ENCODE results near the gene SNRNP35.
"Not testable (repeated sequence)": the region's sequence is repeated elsewhere in the genome, so short reads cannot be mapped to it uniquely, and the experiment has no call there.

The SNRNP35 gene

DNA sequence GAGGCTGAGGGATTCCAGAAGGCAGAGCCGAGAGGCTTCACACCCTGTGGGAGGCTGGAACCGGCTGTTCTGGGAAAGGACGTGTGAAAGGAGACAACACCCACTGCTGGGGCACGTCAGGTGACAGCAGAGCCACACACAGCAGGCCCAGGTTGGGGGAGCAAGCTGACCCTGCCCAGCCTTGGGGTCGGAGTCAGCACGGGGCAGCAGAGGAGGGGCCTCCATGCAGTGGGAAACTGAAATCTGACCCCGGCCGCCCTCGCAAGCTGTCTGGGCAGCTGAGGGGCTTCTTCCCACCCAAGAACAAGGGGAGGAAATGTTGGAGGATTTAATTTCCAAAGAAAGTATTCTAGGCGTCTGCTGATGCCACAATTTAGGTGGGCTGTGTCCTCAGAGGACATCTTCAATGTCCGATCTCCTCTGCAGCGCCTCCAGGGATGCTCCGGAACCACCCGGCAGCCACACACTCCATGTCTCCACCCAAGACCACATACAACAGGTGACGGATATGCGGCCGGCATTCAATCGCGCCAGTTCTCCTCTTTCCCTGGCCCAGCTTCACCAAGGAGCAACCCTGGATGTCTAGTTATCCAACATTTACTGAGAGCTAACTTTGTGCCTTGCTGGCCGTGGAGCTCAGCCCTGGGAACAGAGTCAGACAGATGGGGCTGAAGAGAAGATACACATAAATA lies 30.7 kb downstream of the SNRNP35 start:
- DNase-seq (ENCODE audit: low read depth, low spot score) = no peak

DNA sequence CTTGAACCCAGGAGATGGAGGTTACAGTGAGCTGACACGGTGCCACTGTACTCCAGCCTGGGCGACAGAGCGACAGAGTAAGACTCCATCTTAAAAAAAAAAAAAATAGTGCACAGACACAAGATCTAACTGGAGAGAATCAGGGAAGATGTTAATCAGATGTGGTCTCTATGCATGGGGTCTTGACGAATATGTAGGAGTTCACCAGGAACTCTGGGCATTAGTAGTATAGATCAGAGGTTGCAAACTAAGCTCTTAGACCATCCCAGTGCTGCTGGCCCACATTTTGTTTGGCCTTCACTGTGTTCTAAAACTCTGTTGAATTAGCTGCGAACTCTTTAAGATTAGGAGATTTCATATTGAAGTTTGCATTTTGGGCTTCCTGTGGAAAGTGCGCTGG lies 31.6 kb downstream of the SNRNP35 start:
- no peak for DNase-seq (ENCODE audit: low read depth, low spot score)

GRCh38 chr12:123490089-123490488 lies 32.1 kb downstream of the SNRNP35 start:
- no peak for DNase-seq (ENCODE audit: low read depth, low spot score)

DNA sequence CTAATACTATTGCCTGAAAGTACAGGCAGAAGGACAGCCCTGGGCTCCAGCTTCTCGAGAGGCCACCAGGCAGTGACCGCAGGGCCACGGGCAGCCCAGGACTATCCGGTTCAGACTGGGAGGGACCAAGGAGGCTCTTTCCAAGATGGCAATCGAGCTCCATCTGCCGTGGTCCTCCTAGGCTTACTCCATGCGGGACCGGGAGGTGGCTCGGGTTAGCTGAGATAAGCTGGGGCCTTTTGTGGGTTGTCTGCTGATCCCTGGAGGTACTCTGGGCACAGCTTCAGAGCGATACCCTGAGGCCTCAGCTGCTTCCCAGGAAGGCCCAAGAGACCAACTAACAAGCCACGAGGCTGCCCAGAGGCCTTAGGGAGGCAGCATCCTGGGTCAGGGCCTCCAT lies 33.1 kb downstream of the SNRNP35 start:
- no peak for DNase-seq (ENCODE audit: low read depth, low spot score)

GRCh38 chr12:123491481-123491880 lies 33.5 kb downstream of the SNRNP35 start:
- no peak for DNase-seq (ENCODE audit: low read depth, low spot score)

DNA sequence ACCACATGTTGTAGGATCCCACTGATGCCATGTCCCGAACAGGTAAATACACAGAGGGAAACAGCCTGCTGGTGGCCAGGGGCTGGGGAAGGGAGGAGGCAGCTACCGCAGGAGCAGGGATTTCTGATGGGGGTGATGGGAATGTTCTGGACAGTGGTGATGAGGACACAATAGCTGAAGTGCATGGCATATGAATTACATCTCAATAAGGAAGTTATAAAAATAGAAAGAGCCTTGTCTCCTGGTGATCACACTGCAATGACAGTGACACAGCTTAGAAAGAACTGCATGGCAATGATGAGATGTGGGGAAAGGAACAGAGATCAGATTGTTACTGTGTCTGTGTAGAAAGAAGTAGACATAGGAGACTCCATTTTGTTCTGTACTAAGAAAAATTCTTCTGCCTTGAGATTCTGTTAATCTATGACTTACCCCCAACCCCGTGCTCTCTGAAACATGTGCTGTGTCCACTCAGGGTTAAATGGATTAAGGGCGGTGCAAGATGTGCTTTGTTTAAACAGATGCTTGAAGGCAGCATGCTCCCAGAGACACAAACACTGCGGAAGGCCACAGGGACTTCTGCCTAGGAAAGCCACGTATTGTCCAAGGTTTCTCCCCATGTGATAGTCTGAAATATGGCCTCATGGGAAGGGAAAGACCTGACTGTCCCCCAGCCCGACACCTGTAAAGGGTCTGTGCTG lies 34.5 kb downstream of the SNRNP35 start:
- DNase-seq (ENCODE audit: low read depth, low spot score) = not testable (repeated sequence)

GRCh38 chr12:123494124-123494851 lies 36.3 kb downstream of the SNRNP35 start:
- DNase-seq (ENCODE audit: low read depth, low spot score) = no peak

DNA sequence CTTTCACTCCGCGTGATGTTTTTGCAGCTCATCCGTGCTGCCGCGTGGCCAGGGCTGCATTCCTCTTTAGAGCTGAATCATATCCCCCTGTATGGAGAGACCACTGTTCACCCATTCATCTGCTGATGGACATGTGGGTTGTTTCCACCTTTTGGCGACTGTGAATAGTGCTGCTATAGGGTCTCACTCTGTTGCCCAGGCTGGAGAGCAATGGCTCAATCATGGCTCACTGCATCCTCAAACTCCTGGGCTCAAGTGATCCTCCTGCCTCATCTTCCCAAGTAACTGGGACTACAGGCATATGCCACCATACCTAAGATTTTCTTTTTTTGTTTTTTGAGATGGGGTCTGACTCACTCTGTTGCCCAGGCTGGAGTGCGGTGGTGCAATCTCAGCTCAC lies 39.1 kb downstream of the SNRNP35 start:
- DNase-seq (ENCODE audit: low read depth, low spot score) = no peak

DNA sequence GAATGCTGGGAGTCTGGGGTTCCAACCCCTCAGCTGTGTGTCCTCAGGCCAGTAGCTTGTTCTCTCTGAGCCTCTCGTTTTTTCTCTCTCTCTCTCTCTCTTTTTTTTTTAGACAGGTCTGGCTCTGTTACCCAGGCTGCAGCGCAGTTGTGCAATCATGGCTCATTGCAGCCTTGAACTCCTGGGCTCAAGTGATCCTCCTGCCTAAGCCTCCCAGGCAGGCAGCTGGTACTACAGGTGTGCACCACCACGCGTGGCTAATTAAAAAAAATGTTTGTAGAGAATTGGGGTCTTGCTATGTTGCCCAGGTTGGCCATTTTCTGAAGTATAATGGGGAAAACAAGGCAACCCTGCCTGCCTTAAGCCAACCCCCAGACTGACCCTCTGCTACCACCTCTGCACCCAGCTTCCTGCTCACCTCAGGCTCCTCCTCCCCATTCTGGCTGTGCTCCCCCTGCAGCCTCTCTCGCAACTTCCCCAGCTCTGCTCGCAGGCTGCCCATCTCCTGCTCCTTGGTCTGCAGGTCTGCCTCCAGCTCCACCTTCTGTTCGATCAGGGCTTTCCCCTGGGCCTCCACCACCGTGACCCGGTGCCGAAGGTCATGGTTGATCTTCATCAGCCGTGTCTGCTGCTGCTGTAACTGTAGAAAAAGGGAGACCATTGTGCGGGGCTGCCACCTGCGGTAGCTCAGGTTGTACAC lies 40.3 kb downstream of the SNRNP35 start:
- no peak for DNase-seq (ENCODE audit: low read depth, low spot score)

DNA sequence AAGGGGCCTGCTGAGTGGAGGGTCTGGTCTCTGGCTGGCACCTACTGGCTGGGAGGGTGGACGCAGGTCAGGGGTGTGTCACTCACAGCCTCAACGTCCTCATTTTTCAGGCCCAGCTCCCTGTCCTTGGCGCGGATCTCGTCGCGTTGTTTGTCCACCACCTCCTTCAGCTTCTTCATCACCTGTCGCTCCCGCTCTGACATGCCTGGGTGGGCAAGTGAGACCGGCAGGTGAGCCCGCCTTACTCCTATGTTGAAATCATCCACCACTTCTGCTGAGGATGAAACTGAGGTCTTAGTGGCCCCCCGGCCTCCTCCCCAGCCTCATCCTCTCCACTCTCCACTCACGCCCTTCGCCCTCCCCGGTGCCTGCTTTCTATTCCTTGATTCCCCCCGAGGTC lies 41.4 kb downstream of the SNRNP35 start:
- no peak for DNase-seq (ENCODE audit: low read depth, low spot score)

DNA sequence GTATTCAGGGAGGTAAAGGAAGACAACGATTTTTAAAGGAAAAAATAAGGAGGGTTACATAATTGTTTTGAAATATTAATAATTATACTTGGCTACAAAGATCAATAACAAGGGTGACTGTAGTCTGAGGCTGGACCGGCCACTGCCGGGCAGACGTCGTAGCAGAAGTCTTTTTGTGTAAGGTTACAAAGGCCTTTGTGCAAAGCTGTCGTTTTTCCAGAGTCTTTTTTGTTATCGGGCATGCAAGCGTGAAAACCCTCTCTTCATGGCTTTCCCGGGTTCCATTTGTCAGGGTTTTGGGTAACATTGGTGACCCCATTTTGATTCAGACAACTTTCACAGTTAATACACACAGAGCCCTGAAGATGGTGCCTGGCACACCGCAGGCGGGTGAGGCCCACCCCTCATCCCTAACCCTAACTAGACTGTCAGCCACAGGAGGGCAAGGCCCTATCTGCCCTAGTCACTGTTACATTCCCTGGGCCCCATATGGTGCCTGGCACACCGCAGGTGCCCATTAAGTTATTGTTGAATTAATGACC lies 44.3 kb downstream of the SNRNP35 start:
- DNase-seq (ENCODE audit: low read depth, low spot score) = no peak

DNA sequence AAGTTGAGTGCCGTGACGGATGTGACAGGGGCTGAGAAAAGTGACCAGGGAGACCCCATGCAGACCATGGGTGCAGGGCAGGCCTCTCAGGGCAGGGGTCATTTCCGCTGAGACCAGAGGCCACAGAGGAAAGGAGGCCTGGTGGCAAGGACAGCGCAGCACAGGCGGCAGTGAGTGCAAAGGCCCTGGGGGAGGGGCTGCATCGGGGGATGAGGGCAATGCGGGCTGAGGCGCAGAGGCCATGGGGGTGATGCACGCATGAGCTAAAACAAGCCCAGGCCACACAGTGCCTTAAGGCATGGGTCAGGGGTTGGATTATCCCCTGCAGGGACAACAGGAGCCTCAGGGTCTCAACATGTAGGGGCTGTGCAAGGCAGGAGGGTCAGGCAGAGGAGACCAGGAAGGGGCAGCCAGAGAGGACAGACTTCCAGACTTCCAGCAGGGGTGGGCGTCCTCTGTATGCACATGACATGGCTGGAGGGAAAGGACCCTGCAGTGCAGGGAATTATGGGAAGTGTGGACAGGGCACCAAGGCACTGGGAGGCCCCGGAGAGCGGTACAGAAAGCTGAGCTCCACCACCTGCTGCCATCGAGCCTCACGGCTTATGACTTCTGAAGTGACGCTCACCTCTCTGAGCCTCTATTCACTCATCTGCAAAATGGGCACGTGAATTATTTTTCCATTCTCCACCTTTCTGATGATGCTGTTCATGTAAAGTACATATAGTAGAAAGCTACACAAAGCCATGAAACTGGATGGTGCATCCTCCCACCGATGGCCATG lies 48.3 kb downstream of the SNRNP35 start:
- DNase-seq (ENCODE audit: low read depth, low spot score) = no peak

DNA sequence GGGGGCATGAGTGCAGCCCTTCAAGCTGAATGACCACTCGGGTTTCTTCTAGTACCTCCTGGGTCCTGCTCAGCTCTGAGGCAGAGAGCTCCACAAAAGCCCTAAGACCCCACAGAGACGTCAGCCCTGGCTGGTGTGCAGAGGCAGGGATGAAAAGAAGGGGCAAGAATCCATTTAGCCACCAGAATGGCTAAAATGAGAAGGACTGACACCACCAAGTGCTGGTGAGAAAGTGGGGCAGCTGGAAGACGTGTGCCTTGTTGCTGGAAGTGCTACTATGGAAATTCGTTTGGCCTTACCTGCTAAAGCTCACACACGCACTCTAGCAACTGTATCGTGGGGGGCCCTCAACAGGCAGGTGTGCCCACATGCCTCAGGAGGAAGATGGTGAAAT lies 48.9 kb downstream of the SNRNP35 start:
- DNase-seq (ENCODE audit: low read depth, low spot score) = no peak

DNA sequence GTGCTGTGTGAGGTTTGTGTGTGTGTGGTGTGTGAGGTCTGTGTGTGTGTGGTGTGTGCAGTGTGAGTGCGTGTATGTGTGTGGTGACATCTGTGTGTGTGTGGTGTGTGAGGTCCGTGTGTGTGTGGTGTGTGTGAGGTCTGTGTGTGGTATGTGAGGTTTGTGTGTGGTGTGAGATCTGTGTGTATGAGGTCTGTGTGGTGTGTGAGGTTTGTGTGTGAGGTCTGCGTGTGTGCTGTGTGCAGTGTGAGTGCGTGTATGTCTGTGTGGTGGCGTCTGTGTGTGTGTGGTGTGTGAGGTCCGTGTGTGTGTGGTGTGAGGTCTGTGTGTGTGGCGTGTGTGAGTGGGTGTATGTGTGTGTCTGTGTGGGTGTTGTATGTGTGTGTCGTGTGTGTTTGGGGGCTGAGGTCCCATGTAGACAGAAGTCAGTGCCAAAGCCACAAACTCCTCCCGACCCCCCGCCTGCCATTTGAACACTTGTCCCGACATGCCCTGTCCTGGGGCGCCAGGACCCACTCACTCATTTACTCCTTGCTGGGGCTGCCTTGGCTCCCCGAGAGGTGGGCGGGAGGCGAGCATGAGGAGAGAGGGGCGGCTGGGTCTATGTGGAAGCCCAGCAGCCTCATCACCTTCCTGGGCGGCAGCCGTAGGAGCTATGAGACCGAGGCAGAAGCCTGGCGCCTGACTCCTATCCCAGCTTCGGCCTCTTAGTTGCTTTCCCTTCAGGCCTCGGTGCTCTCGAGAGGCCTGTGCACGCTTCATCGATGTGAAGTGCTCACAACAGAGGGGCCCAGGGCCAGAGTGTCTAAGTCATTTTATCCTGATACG lies 55.1 kb downstream of the SNRNP35 start:
- no peak for DNase-seq (ENCODE audit: low read depth, low spot score)

DNA sequence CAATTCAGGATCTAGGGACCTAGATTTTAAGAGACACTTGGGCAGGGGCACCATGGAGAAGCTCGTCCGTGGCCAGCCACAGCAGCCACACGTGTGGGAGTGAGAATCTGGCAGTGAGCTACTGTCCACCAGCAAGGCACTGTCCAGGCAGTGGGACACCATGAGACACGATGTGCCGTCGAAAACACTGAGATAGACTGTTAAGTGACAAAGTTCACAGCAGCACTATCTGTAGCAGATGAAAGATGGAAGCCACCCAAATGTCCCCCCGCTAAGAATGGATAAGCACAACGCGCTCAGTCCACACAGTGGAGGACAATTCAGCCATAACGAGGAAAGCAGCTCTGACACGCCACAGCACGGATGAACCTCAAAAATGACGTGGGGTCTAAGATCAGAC lies 55.9 kb downstream of the SNRNP35 start:
- no peak for DNase-seq (ENCODE audit: low read depth, low spot score)

DNA sequence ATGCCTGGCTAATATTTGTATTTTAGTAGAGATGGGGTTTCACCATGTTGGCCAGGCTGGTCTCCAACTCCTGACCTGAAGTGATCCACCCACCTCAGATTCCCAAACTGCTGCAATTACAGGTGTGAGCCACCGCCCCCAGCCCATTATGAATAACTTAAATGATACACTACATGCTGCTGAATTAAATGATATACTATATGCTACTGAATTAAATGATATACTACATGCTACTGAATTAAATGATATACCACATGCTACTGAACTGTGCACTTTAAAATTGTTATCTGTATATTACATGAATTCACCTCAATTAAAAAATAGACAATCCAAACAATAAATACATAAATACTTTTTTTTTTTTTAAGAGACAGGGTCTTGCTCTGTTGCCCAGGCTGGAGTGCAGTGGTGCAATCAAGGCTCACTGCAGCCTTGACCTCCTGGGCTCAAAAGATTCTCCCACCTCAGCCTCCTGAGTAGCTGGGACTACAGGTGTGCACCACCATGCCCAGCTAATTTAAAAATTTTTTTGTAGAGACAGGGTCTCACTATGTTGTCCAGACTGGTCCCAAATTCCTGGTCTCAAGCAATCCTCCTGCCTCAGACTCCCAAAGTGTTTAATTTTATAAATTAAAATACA lies 56.8 kb downstream of the SNRNP35 start:
- not testable (repeated sequence) for DNase-seq (ENCODE audit: low read depth, low spot score)

DNA sequence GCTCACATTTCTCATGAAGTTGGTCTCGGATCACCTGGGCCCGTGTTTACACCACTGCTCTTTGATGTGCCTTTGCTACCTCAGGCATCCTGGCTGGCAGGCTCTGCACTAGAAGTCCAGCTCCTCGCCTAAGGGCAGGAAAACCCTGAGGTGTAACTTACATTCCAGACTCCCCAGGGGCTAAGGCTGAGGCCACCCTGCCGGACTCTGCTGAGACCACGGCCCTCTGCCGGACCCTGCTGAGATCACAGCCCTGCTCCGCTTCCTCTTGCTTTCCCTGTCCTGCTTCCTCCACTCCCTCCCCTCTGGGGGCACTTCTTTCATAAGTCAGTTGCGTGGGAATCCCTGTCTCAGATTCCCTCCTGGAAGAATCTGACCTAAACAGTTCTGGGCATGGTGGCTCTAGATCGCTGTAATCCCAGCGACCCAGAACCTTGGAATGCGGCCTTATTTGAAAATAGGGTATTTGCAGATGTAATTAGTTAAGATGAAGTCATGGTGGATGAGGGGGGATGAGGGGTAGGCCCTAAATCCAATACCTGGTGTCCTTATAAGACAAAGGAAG lies 58.4 kb downstream of the SNRNP35 start:
- DNase-seq (ENCODE audit: low read depth, low spot score) = no peak

Data from iPS DF 19.7 (cell line).